ENCODE results near the gene HMGCR.

The HMGCR gene

DNA sequence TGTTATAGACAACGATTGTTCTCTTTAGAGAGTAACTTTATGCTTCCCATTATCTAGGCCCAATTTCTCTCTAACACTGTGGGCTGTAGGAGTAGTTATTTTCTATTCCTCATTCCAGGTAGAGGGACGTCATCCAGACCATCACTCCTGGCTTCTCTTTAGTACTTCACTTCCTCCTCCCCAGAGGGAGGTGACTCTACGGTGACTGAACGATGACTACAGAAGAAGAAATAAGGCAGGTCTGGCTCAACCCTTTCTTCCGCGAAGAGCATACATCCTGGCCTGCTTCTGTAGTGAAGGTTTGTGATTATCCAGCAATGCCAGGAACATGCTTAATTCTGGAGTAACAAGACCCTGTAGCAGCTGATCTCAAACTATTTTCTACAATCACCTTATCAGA lies 50.8 kb downstream of the HMGCR start:
- DNase-seq: no peak

DNA sequence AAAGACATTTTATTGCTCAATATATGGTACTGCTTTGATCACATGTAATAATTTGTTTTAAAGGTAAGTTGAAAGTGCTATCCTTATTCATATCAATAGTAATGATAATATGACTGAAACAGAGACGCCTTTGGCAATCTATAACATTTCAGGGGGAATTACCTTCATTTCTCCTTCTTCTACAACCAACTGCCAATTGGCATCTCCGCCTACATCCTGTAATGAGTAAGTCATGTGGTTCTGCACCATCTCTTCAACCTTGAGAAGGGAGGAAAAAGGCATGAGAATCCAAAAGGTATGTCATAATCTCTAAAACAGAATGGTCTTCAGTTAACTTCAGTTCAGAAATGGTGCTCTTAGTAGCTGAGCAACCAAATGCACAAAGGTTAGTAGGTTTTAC lies 52.4 kb downstream of the HMGCR start:
- no peak for DNase-seq

DNA sequence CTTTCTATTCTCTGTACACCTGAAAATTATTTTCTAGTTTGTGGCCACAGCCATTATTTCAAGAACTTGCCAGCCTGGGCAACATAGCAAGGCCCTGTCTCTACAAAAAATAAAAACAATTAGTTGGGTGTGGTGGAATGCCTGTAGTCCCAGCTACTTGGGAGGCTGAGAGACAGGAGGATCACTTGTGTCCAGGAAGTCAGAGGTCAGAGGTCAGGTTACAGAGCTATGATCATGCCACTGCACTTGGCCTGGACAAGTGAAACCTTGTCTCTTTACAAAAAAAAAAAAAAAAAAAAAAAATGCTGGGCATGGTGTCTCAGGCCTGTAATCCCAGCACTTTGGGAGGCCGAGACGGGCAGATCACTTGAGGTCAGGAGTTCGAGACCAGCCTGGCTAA lies 58.3 kb downstream of the HMGCR start:
- DNase-seq: no peak

DNA sequence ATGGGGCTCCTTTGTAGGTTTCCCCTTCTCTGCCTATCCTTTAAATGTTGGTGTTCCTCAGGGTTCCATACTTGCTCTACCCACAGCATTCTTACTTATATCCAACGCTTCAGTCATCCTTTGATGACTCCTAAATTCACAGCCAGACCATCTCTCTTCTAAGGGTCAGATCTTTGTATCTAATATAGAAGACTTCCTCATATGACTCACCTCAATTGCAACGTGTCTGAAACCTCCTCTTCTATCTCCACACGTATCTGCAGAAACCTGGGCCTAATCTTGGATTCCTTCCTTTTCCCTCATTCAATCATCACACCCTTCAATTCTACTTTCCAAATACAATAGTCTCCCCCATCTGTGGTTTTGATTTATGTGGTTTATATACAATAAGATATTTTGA lies 68.3 kb downstream of the HMGCR start:
- DNase-seq: no peak

Measured in NCI-H1105 treated with DMSO at 0.1 percent for 48 hours (cell line).